Keratinocyte (primary cell): ENCODE data around the gene FAM210B. TPM values are rescaled to one million over a fixed set of nuclear protein-coding genes. Genes with fewer than 3 reads are reported as not detected.

Source experiments
- DNase-seq: peaks from one replicate; pipeline ENCODE4 v3.0.0-alpha.2; 2011; ENCODE audit warnings: low read depth, missing footprints, low spot score
- FAIRE-seq: peaks from 2 replicates; lab custom pipeline; 2011; peaks lifted over from hg19 to GRCh38; lab: Jason Lieb, UNC
- H2AFZ ChIP-seq: 2 replicates; pipeline ENCODE4 v1.6.0; 2012; ENCODE audit warnings: low read length, control low read depth, inconsistent platforms; ENCODE audit not compliant: control insufficient read depth
- H3K27ac ChIP-seq: 2 replicates; pipeline ENCODE4 v1.5.1; 2011; ENCODE audit warnings: low read length; ENCODE audit not compliant: control insufficient read depth, insufficient read depth
- H3K27me3 ChIP-seq: 3 replicates; pipeline ENCODE4 v1.6.0; 2011; ENCODE audit warnings: low read length; ENCODE audit not compliant: control insufficient read depth, insufficient read depth; ENCODE audit errors: extremely low read depth
- H3K36me3 ChIP-seq, 2 experiments: 2 replicates in 1 of 2; 3 replicates in 1 of 2; pipeline ENCODE4 v1.5.1; 2011; ENCODE audit warnings: low read length in 2 of 2, mild to moderate bottlenecking in 1 of 2; ENCODE audit not compliant: control insufficient read depth in 2 of 2, insufficient read depth in 2 of 2; ENCODE audit errors: extremely low read depth in 1 of 2
- H3K4me1 ChIP-seq: 3 replicates; pipeline ENCODE4 v1.5.1; 2011; ENCODE audit warnings: low read length; ENCODE audit not compliant: control insufficient read depth, insufficient read depth; ENCODE audit errors: extremely low read depth
- H3K4me2 ChIP-seq: 3 replicates; pipeline ENCODE4 v1.6.0; 2011; ENCODE audit warnings: low read depth, low read length; ENCODE audit not compliant: control insufficient read depth, insufficient read depth; ENCODE audit errors: extremely low read depth
- H3K4me3 ChIP-seq, 3 experiments: fragments of 200-600 bp in 1 of 3; sonication (generic) in 1 of 3; 2 replicates in 2 of 3; 3 replicates in 1 of 3; pipeline ENCODE4 v1.5.1; 2011 to 2016; ENCODE audit warnings: low read length in 3 of 3, mild to moderate bottlenecking in 3 of 3, control low read depth in 2 of 3, inconsistent platforms in 1 of 3, low read depth in 1 of 3, mixed read lengths in 1 of 3, mixed run types in 1 of 3, moderate library complexity in 1 of 3; ENCODE audit not compliant: control insufficient read depth in 2 of 3, insufficient read depth in 2 of 3; ENCODE audit errors: extremely low read depth in 1 of 3
- H3K79me2 ChIP-seq: 2 replicates; pipeline ENCODE4 v1.6.0; 2012; ENCODE audit warnings: low read length; ENCODE audit not compliant: control insufficient read depth, insufficient read depth
- H3K9ac ChIP-seq: 3 replicates; pipeline ENCODE4 v1.6.0; 2011; ENCODE audit warnings: low read length; ENCODE audit not compliant: control insufficient read depth, insufficient read depth; ENCODE audit errors: extremely low read depth
- H3K9me1 ChIP-seq: 3 replicates; pipeline ENCODE4 v1.6.0; 2011; ENCODE audit warnings: low read length; ENCODE audit not compliant: control insufficient read depth, insufficient read depth; ENCODE audit errors: extremely low read depth
- H3K9me3 ChIP-seq: 2 replicates; pipeline ENCODE4 v1.5.1; 2012; ENCODE audit warnings: low read depth, low read length; ENCODE audit not compliant: control insufficient read depth
- H4K20me1 ChIP-seq: 3 replicates; pipeline ENCODE4 v1.6.0; 2011; ENCODE audit warnings: low read length; ENCODE audit not compliant: control insufficient read depth, insufficient read depth; ENCODE audit errors: extremely low read depth
- EZH2 ChIP-seq: IDR thresholded peaks from one replicate; pipeline ENCODE4 v1.6.1; 2012; ENCODE audit warnings: inconsistent platforms, mild to moderate bottlenecking, low read length, moderate library complexity
- dilution Hi-C: fragments of 300-500 bp; cut with MboI; formaldehyde crosslinking; loops from one replicate; pipeline ENCODE4 v1.7.0; 2020; ENCODE audit warnings: low sequenced_read_pairs; ENCODE audit not compliant: extremely low pct_ligation_motif_present
- polyA plus RNA-seq, 5 experiments: library from polyadenylated mRNA; depleted of rRNA in 3 of 5; stranded (reverse) in 3 of 5; stranded (forward) in 1 of 5; unstranded in 1 of 5; fragments of >200 nt; gene quantifications; 1 replicate in 1 of 5; 2 replicates in 3 of 5; 3 replicates in 1 of 5; pipeline versions ENCODE4 v1.2.1 to v1.2.3, GENCODE V29; 2011 to 2012; ENCODE audit warnings: missing spikeins in 2 of 5, low read depth in 1 of 5, low replicate concordance in 1 of 5
- TF ChIP-seq, protein P1 (sequence below), 3 experiments: IDR thresholded peaks in 1 of 3; conservative IDR thresholded peaks in 1 of 3; optimal IDR thresholded peaks in 1 of 3; 2 replicates in 2 of 3; 3 replicates in 1 of 3; pipeline versions ENCODE3 to v1.5.1; 2011; ENCODE audit warnings: low read length in 3 of 3, mild to moderate bottlenecking in 3 of 3, moderate library complexity in 2 of 3, control low read depth in 1 of 3, inconsistent platforms in 1 of 3; ENCODE audit not compliant: insufficient read depth in 2 of 3; ENCODE audit errors: extremely low read depth in 1 of 3

The FAM210B gene
- polyA plus RNA-seq, 1 donor (not counting 4 experiments of a cell fraction or from before 2014, with no cell fraction given) = 34.5 TPM

DNA sequence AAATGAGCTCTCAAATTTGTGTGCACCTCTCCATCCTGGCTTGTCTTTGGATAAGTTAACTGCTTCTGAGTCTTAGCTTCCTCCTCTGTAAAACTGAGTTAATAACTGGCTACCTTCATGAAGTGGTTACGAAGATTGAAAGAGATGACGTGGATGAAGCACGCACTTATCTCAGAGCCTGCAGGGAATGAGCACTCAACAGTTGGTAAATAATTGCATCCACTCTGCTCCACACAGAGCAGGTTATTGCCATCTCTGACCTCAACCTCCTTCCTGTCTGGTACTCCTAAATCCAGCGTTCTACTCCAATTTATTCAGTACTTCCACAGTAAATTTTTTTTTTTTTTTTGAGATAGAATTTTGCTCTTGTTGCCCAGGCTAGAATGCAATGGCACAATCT is 26.4 kb downstream of the FAM210B start:
- no peak for TF ChIP-seq EZH2
- TF ChIP-seq, protein P1, sequence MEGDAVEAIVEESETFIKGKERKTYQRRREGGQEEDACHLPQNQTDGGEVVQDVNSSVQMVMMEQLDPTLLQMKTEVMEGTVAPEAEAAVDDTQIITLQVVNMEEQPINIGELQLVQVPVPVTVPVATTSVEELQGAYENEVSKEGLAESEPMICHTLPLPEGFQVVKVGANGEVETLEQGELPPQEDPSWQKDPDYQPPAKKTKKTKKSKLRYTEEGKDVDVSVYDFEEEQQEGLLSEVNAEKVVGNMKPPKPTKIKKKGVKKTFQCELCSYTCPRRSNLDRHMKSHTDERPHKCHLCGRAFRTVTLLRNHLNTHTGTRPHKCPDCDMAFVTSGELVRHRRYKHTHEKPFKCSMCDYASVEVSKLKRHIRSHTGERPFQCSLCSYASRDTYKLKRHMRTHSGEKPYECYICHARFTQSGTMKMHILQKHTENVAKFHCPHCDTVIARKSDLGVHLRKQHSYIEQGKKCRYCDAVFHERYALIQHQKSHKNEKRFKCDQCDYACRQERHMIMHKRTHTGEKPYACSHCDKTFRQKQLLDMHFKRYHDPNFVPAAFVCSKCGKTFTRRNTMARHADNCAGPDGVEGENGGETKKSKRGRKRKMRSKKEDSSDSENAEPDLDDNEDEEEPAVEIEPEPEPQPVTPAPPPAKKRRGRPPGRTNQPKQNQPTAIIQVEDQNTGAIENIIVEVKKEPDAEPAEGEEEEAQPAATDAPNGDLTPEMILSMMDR (optimal IDR thresholded peaks at IDR 0.05 in 1 of 3, IDR thresholded peaks at IDR 0.05 in 1 of 3, conservative IDR thresholded peaks at IDR 0.05 in 1 of 3; ENCODE audit: extremely low read depth in 1 of 3, insufficient read depth in 2 of 3, low read length in 3 of 3) = no peak
- no peak overlapping the region for H3K27ac ChIP-seq

DNA sequence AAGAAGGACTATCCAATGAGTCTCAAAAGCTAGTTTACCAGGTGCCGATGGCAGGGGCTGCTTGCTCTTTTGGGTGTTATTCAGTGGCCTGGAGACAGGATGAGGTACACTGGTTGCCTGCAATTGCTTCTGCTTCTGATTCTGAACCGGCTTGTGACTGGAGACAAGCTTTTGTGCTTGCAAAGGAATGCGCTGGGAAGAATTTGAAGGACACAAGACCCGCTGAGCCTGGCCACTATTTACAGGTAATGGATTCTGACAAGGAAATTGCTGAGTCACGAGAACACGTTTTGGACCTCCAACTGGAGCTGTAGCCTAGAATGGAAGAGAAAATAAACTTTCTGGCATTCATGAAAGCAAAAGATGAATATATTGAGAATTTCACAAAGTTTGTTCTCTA is 27.4 kb downstream of the FAM210B start:
- no peak for TF ChIP-seq EZH2
- TF ChIP-seq, protein P1 (optimal IDR thresholded peaks at IDR 0.05 in 1 of 3, IDR thresholded peaks at IDR 0.05 in 1 of 3, conservative IDR thresholded peaks at IDR 0.05 in 1 of 3; ENCODE audit: extremely low read depth in 1 of 3, insufficient read depth in 2 of 3, low read length in 3 of 3) = no peak
- H3K36me3 ChIP-seq = peaks cover 7 to 13% of the 10 kb centered on the region in 2 experiments

More for the DNA sequence above, 26.4 kb downstream of the FAM210B start:
- Histone ChIP-seq H3K9me3 (no peaks in the 10 kb centered on the region), H3K27me3 (no peaks in the 10 kb centered on the region), H3K79me2 (peaks cover 45% of the 10 kb centered on the region), H3K36me3 (peaks cover 7 to 13% of the 10 kb centered on the region in 2 experiments), H4K20me1 (no peaks in the 10 kb centered on the region), H3K9me1 (no peaks in the 10 kb centered on the region), H3K4me1 (no peaks in the 10 kb centered on the region), H3K9ac (no peak overlapping the region), H3K4me3 (no peak overlapping the region), H2AFZ (no peak overlapping the region), H3K4me2 (no peak overlapping the region)
- dilution Hi-C loops = no loop called here
- FAIRE-seq (no peak), DNase-seq (no peak)

More for the DNA sequence above, 27.4 kb downstream of the FAM210B start:
- H3K4me2 ChIP-seq = no peak overlapping the region
- H3K9ac ChIP-seq = no peak overlapping the region
- no peak for FAIRE-seq
- H3K27me3 ChIP-seq = no peaks in the 10 kb centered on the region
- H3K9me1 ChIP-seq = no peaks in the 10 kb centered on the region
- no peak overlapping the region for H3K27ac ChIP-seq
- H2AFZ ChIP-seq = no peak overlapping the region
- no peaks in the 10 kb centered on the region for H3K9me3 ChIP-seq
- DNase-seq = no peak
- H3K79me2 ChIP-seq = peaks cover 56% of the 10 kb centered on the region
- H3K4me1 ChIP-seq = peaks cover 4% of the 10 kb centered on the region
- dilution Hi-C loops = no loop called here
- H4K20me1 ChIP-seq = no peaks in the 10 kb centered on the region
- H3K4me3 ChIP-seq = no peak overlapping the region
